ENCODE measurements around the gene DPF3.

DPF3 gene

GRCh38 chr14:72913809-72914208 is 19.9 kb upstream of the DPF3 start:
- no peaks in the 10 kb centered on the region; the same call in 1 of the 2 replicates for H3K27me3 ChIP-seq (replicated peaks; ENCODE audit: control insufficient read depth, insufficient read depth, low read length)
- no peaks in the 10 kb centered on the region for H3K36me3 ChIP-seq (ENCODE audit: control insufficient read depth, insufficient read depth, low read length)
- no peak overlapping the region for H3K4me3 ChIP-seq (replicated peaks; ENCODE audit: low read depth, low read length)
- TF ChIP-seq, protein P1, sequence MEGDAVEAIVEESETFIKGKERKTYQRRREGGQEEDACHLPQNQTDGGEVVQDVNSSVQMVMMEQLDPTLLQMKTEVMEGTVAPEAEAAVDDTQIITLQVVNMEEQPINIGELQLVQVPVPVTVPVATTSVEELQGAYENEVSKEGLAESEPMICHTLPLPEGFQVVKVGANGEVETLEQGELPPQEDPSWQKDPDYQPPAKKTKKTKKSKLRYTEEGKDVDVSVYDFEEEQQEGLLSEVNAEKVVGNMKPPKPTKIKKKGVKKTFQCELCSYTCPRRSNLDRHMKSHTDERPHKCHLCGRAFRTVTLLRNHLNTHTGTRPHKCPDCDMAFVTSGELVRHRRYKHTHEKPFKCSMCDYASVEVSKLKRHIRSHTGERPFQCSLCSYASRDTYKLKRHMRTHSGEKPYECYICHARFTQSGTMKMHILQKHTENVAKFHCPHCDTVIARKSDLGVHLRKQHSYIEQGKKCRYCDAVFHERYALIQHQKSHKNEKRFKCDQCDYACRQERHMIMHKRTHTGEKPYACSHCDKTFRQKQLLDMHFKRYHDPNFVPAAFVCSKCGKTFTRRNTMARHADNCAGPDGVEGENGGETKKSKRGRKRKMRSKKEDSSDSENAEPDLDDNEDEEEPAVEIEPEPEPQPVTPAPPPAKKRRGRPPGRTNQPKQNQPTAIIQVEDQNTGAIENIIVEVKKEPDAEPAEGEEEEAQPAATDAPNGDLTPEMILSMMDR (IDR thresholded peaks at IDR 0.05; ENCODE audit: insufficient read depth, low read length, poor library complexity, severe bottlenecking) = no peak
- DNase-seq (ENCODE audit: extremely low read depth, insufficient read length) = no peak

- TF ChIP-seq, protein P1 (IDR thresholded peaks at IDR 0.05; ENCODE audit: insufficient read depth, low read length, poor library complexity, severe bottlenecking) = no peak
- no peaks in the 10 kb centered on the region for H3K36me3 ChIP-seq (ENCODE audit: control insufficient read depth, insufficient read depth, low read length)
- no peak for DNase-seq (ENCODE audit: extremely low read depth, insufficient read length)
- no peak overlapping the region for H3K4me3 ChIP-seq (replicated peaks; ENCODE audit: low read depth, low read length)
- H3K27me3 ChIP-seq (replicated peaks; ENCODE audit: control insufficient read depth, insufficient read depth, low read length) = no peaks in the 10 kb centered on the region
Measured at GRCh38 chr14:72909163-72909562, 15.3 kb upstream of the DPF3 start.

- no peak for DNase-seq (ENCODE audit: extremely low read depth, insufficient read length)
- no peak overlapping the region for H3K4me3 ChIP-seq (replicated peaks; ENCODE audit: low read depth, low read length)
Measured at GRCh38 chr14:72907886-72908285, 14.0 kb upstream of the DPF3 start.

GRCh38 chr14:72906879-72907278 is 13.0 kb upstream of the DPF3 start:
- no peaks in the 10 kb centered on the region for H3K27me3 ChIP-seq (replicated peaks; ENCODE audit: control insufficient read depth, insufficient read depth, low read length)
- no peak for DNase-seq (ENCODE audit: extremely low read depth, insufficient read length)
- TF ChIP-seq, protein P1 (IDR thresholded peaks at IDR 0.05; ENCODE audit: insufficient read depth, low read length, poor library complexity, severe bottlenecking) = no peak
- H3K4me3 ChIP-seq (replicated peaks; ENCODE audit: low read depth, low read length) = no peak overlapping the region
- H3K36me3 ChIP-seq (ENCODE audit: control insufficient read depth, insufficient read depth, low read length) = no peaks in the 10 kb centered on the region

More at GRCh38 chr14:72907886-72908285, 14.0 kb upstream of the DPF3 start:
- H3K36me3 ChIP-seq (ENCODE audit: control insufficient read depth, insufficient read depth, low read length) = no peaks in the 10 kb centered on the region
- TF ChIP-seq, protein P1 (IDR thresholded peaks at IDR 0.05; ENCODE audit: insufficient read depth, low read length, poor library complexity, severe bottlenecking) = no peak
- H3K27me3 ChIP-seq (replicated peaks; ENCODE audit: control insufficient read depth, insufficient read depth, low read length) = no peaks in the 10 kb centered on the region

- TF ChIP-seq, protein P1 (IDR thresholded peaks at IDR 0.05; ENCODE audit: insufficient read depth, low read length, poor library complexity, severe bottlenecking) = no peak
Measured at GRCh38 chr14:72906316-72906715, 12.4 kb upstream of the DPF3 start.

More at GRCh38 chr14:72906316-72906715, 12.4 kb upstream of the DPF3 start:
- Histone ChIP-seq H3K36me3 (ENCODE audit: control insufficient read depth, insufficient read depth, low read length) (no peaks in the 10 kb centered on the region), H3K27me3 (replicated peaks; ENCODE audit: control insufficient read depth, insufficient read depth, low read length) (no peaks in the 10 kb centered on the region), H3K4me3 (replicated peaks; ENCODE audit: low read depth, low read length) (no peak overlapping the region)
- DNase-seq (ENCODE audit: extremely low read depth, insufficient read length) = no peak
